HCT116 (cell line): ENCODE data around the gene G3BP2.
"Not testable (repeated sequence)": the region's sequence is repeated elsewhere in the genome, so short reads cannot be mapped to it uniquely, and the experiment has no call there.

Experiments
- EZH2 ChIP-seq: fragments of 200-600 bp; sonication (generic); IDR thresholded peaks from 2 replicates; pipeline ENCODE4 v1.6.1; 2017; ENCODE audit warnings: antibody characterized with exemption, mixed run types
- TF ChIP-seq, protein P1 (sequence below), 3 experiments: fragments of 200-600 bp in 1 of 3; sonication (generic) in 1 of 3; IDR thresholded peaks in 2 of 3; conservative IDR thresholded peaks in 1 of 3; 2 replicates each; pipeline ENCODE4 v1.5.1; 2012 to 2017; ENCODE audit warnings: low read depth in 2 of 3, low read length in 2 of 3, antibody characterized with exemption in 1 of 3, borderline replicate concordance in 1 of 3, control low read depth in 1 of 3, mild to moderate bottlenecking in 1 of 3, mixed read lengths in 1 of 3, mixed run types in 1 of 3, moderate library complexity in 1 of 3; ENCODE audit not compliant: insufficient read depth in 1 of 3

DNA sequence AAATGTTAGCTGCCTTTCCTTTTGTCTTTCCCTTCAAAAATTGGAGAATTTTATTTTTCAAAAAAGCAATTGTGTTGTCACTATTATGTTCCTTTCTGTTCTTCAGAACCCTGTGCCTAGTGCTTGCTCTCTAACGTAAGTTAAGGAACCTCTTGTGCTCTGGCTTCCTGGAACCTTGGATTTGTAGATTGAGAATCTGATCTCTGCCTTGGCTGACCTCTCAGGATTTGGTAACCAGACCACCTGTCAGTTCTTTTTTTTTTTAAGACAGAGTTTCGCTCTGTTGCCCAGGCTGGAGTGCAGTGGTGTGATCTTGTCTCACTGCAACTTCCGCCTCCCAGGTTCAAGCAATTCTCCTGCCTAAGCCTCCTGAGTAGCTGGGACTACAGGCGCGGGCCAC lies 18.9 kb upstream of the G3BP2 start:
- TF ChIP-seq, protein P1, sequence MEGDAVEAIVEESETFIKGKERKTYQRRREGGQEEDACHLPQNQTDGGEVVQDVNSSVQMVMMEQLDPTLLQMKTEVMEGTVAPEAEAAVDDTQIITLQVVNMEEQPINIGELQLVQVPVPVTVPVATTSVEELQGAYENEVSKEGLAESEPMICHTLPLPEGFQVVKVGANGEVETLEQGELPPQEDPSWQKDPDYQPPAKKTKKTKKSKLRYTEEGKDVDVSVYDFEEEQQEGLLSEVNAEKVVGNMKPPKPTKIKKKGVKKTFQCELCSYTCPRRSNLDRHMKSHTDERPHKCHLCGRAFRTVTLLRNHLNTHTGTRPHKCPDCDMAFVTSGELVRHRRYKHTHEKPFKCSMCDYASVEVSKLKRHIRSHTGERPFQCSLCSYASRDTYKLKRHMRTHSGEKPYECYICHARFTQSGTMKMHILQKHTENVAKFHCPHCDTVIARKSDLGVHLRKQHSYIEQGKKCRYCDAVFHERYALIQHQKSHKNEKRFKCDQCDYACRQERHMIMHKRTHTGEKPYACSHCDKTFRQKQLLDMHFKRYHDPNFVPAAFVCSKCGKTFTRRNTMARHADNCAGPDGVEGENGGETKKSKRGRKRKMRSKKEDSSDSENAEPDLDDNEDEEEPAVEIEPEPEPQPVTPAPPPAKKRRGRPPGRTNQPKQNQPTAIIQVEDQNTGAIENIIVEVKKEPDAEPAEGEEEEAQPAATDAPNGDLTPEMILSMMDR (IDR thresholded peaks at IDR 0.05 in 2 of 3, conservative IDR thresholded peaks at IDR 0.05 in 1 of 3; ENCODE audit: borderline replicate concordance in 1 of 3, insufficient read depth in 1 of 3, low read depth in 2 of 3, low read length in 2 of 3), result not testable (repeated sequence)
- not testable (repeated sequence) for TF ChIP-seq EZH2
